DOHH2 (cell line): ENCODE measurements around the gene MARF1.

ENCODE experiments used
- H3F3A ChIP-seq: fragments of 200-600 bp; sonication (generic), shearing (Covaris generic); 2 replicates; pipeline ENCODE4 v1.6.0; 2016; ENCODE audit warnings: antibody characterized with exemption, mild to moderate bottlenecking; ENCODE audit not compliant: control insufficient read depth, insufficient read depth
- H3K27ac ChIP-seq: fragments of 200-600 bp; sonication (generic); 2 replicates; pipeline ENCODE4 v1.5.1; 2014; ENCODE audit warnings: low read depth, mild to moderate bottlenecking, low read length, moderate library complexity
- H3K27me3 ChIP-seq: fragments of 200-600 bp; sonication (generic); 2 replicates; pipeline ENCODE4 v1.6.1; 2014; ENCODE audit warnings: mild to moderate bottlenecking, low read length, mixed read lengths; ENCODE audit not compliant: control insufficient read depth
- H3K36me3 ChIP-seq: fragments of 200-600 bp; sonication (generic); 2 replicates; pipeline ENCODE4 v1.6.1; 2014; ENCODE audit warnings: mild to moderate bottlenecking, low read length, moderate library complexity, mixed read lengths; ENCODE audit not compliant: control insufficient read depth
- H3K4me1 ChIP-seq: fragments of 200-600 bp; sonication (generic); 2 replicates; pipeline ENCODE4 v1.6.1; 2014; ENCODE audit warnings: mild to moderate bottlenecking, low read length, mixed read lengths; ENCODE audit not compliant: control insufficient read depth
- H3K4me2 ChIP-seq: fragments of 200-600 bp; sonication (generic); 2 replicates; pipeline ENCODE4 v1.6.0; 2014; ENCODE audit warnings: mild to moderate bottlenecking, low read length, moderate library complexity
- H3K4me3 ChIP-seq: fragments of 200-600 bp; sonication (generic); 2 replicates; pipeline ENCODE4 v1.5.1; 2014; ENCODE audit warnings: mild to moderate bottlenecking, low read length, mixed read lengths
- H3K79me2 ChIP-seq: fragments of 200-600 bp; sonication (generic); 2 replicates; pipeline ENCODE4 v1.6.1; 2014; ENCODE audit warnings: mild to moderate bottlenecking, low read length, mixed read lengths; ENCODE audit not compliant: control insufficient read depth
- H3K9me2 ChIP-seq: fragments of 200-600 bp; sonication (generic); replicated peaks from 2 replicates; pipeline ENCODE4 v1.6.1; 2014; ENCODE audit warnings: mild to moderate bottlenecking, low read length, mixed read lengths; ENCODE audit not compliant: control insufficient read depth
- H3K9me3 ChIP-seq: fragments of 200-600 bp; sonication (generic); 2 replicates; pipeline ENCODE4 v1.6.1; 2014; ENCODE audit warnings: antibody characterized with exemption, low read length, mixed read lengths; ENCODE audit not compliant: control insufficient read depth, insufficient read depth
- H4K20me1 ChIP-seq: fragments of 200-600 bp; sonication (generic); 2 replicates; pipeline ENCODE4 v1.6.0; 2014; ENCODE audit warnings: low read depth, mild to moderate bottlenecking, antibody characterized with exemption, low read length, moderate library complexity; ENCODE audit not compliant: control insufficient read depth, insufficient read depth
- CTCF ChIP-seq: fragments of 200-600 bp; sonication (generic); IDR thresholded peaks from one replicate; pipeline ENCODE4 v1.5.1; 2014; ENCODE audit warnings: antibody characterized with exemption, mild to moderate bottlenecking, low read depth, low read length; ENCODE audit not compliant: poor library complexity, severe bottlenecking
- EZH2phosphoT487 ChIP-seq: fragments of 200-600 bp; sonication (generic); IDR thresholded peaks from 2 replicates; pipeline ENCODE4 v1.6.1; 2017; ENCODE audit warnings: borderline replicate concordance, mild to moderate bottlenecking, antibody characterized with exemption, low read length, moderate library complexity, mixed read lengths

MARF1 gene

DNA sequence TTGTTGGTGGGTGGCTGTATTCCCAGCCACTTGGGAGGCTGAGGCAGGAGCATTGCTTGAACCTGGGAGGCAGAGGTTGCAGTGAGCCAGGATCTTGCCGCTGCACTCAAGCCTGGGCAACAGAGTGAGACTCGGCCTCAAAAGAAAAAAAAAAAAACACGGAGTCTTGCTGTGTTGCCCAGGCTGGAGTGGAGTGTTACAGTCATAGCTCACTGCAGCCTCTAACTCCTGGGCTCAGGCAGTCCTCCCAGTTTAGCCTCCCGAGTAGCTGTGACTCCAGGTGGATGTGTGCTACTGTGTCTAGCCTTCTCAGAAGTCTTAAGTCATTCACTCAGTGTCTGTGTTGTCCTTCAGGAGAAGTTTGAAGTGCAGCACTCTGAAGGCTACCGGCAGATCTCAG, 34.5 kb upstream of the MARF1 start:
- Histone ChIP-seq H3K36me3 (peaks cover 75% of the 10 kb centered on the region), H3K9me2 (no peaks in the 10 kb centered on the region), H3F3A (no peaks in the 10 kb centered on the region), H3K27me3 (no peaks in the 10 kb centered on the region), H3K9me3 (no peaks in the 10 kb centered on the region), H4K20me1 (no peaks in the 10 kb centered on the region), H3K27ac (no peak overlapping the region), H3K4me2 (no peak overlapping the region), H3K79me2 (peaks cover 13% of the 10 kb centered on the region), H3K4me1 (no peaks in the 10 kb centered on the region), H3K4me3 (no peak overlapping the region)
- TF ChIP-seq CTCF, result no peak
- no peak for TF ChIP-seq EZH2phosphoT487

GRCh38 chr16:15676506-15676905, 33.6 kb upstream of the MARF1 start:
- Histone ChIP-seq H3K4me1 (no peaks in the 10 kb centered on the region), H4K20me1 (no peaks in the 10 kb centered on the region), H3K79me2 (peaks cover 8% of the 10 kb centered on the region), H3K36me3 (peaks cover 75% of the 10 kb centered on the region), H3K4me2 (no peak overlapping the region), H3K9me2 (no peaks in the 10 kb centered on the region), H3K27ac (no peak overlapping the region), H3F3A (no peaks in the 10 kb centered on the region), H3K9me3 (no peaks in the 10 kb centered on the region), H3K4me3 (no peak overlapping the region), H3K27me3 (no peaks in the 10 kb centered on the region)
- TF ChIP-seq EZH2phosphoT487 (no peak), CTCF (no peak)

DNA sequence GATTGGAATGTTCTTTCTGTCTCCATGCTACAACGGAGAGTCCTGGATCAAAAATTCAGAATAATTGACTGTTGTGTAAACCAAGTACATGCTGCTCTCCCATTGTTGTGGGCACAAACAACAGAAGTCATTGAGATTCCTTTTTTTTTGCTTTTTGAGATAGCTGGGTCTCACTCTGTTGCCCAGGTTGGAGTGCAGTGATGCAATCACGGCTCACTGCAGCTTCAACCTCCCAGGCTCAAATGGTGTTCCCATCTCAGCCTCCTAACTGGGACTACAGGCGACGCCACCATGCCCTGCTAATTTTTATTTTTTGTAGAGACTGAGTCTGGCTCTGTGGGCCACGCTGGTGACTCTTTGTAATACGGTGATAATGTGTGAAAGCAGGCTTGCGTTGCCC, 31.6 kb upstream of the MARF1 start:
- H3K9me2 ChIP-seq, result no peaks in the 10 kb centered on the region
- no peaks in the 10 kb centered on the region for H3K27me3 ChIP-seq
- H3K4me3 ChIP-seq, result no peak overlapping the region
- H3F3A ChIP-seq, result no peaks in the 10 kb centered on the region
- H3K4me1 ChIP-seq, result no peaks in the 10 kb centered on the region
- no peaks in the 10 kb centered on the region for H4K20me1 ChIP-seq
- no peak overlapping the region for H3K4me2 ChIP-seq
- no peak for TF ChIP-seq CTCF
- TF ChIP-seq EZH2phosphoT487, result no peak
- H3K27ac ChIP-seq, result no peak overlapping the region
- no peaks in the 10 kb centered on the region for H3K9me3 ChIP-seq
- peaks cover 5% of the 10 kb centered on the region for H3K79me2 ChIP-seq
- H3K36me3 ChIP-seq, result peaks cover 77% of the 10 kb centered on the region
